Activated T-helper 1 cell treated with anti-CD3 and anti-CD28 coated beads, Interleukin-2, amount 50 U/mL, for 16 hours (primary cell): Measurements from ENCODE around the gene ADAMTS20.

Experiments used
- DNase-seq, 2 donors: peaks; one replicate each; pipeline ENCODE4 v3.0.0-alpha.2; 2020; ENCODE audit warnings: low read depth in 1 of 2, low spot score in 1 of 2

The ADAMTS20 gene

DNA sequence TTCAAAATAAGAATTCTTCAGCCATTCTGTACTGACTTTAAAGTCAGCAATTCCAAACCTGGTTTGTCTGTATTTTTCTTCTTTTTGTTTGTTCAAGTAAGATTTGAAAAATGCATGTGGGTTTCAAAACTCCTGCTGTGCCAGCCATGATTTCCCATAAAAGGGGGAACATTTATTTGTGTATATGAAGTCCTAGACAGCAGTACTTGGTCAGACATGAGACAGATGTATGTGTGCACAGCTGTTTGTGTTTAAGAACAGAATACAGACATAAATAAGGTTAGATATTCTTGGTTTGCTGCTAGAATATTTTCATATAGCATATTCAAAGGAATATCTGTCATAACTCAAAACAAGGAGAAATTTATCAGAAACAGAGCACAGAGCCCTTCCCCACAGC, 236.0 kb downstream of the ADAMTS20 start:
- DNase-seq, result no peak

DNA sequence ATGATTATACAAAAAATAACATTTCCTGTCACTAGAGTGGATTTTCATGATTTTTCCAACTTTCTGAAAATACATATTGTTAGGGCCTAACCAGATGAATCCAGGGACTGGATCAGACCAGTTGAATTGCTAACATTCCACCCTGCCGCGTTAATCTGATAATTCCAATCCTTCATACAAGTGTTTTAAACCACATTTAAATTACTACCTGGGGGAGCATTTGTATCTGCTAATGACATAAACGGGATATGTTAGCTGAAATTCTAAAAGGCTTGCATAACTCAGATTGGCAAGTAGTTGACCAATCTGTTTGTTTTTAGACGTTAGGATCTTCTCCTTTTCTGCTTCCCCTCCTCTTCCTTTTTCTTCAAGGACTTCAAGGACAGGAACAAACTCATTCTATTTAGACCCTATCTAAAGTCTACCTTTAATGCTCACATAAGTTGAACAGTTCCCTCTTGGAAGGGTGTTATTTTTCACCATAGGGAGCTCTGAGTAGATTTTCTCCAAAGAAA, 239.0 kb downstream of the ADAMTS20 start:
- no peak for DNase-seq

DNA sequence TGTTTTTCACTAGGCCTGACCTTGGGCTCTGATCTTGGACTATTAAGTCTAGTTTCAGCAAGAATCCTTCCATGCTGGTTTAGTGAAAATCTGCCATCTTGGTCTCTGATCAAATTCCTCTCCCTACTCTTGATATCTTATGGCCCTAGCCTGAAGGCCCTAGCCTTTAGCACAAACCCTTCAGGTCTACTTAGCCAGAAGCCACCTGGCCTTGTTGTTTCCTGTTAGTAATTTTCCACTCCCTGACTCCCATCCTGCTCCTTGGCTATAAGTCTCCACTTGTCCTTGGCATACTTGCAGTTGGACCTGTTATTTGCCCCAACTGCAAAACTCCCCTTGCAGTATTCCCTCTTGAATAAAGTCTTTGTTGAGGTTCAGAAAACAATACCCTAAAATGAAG, 241.4 kb downstream of the ADAMTS20 start:
- DNase-seq, result no peak

DNA sequence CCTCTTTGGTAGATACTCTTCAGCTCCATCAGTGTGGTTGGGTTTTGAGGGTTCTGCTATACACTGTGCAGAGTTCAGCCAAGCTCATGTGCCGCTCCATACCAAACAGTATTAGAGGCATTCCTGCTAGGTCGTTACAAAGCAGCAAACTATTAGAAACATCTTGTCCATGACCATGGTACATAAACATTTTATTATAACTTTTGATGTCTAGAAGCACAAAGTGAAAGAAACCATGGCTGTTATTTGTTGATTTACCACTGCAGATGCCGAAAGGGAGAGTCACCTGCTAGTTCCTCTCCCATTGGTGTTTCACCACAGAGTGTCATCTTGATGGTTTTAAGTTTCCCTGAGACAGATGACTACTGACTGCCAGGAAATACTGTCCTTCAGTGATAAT, 242.0 kb downstream of the ADAMTS20 start:
- DNase-seq, result no peak

DNA sequence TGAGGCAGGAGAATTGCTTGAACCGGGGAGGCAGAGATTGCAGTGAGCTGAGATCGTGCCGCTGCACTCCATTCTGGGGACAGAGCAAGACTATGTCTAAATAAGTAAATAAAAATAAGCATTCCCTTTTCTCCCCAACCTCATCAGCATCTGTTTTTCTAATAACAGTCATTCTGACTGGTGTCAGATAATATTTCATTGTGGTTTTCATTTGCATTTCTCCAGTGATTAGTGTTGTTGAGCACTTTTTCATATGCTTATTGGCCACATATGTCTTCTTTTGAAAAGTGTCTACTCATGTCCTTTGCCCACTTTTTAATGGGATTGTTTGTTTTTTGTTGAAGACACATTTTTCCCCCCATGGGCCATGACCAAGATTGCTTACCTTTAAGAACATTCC, 243.2 kb downstream of the ADAMTS20 start:
- DNase-seq, result no peak

DNA sequence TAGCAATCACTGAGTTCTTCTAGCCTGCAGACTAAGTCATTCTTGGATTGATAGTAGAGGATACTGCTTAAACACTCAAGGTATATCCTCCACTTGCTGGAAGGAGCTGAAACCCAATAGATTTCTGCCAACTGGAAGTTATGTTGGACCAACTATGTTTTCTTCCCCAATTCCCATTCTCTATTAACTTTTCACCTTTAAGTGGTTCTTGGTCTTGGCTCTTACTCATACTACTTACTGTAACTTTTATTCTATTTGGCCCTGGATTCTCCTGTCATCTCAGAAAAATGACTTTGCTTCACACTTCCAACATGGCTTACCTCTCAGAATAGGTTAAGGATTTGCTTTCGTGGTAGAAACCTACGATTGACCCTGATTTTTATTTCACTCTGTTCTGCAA, 244.9 kb downstream of the ADAMTS20 start:
- DNase-seq, result no peak

DNA sequence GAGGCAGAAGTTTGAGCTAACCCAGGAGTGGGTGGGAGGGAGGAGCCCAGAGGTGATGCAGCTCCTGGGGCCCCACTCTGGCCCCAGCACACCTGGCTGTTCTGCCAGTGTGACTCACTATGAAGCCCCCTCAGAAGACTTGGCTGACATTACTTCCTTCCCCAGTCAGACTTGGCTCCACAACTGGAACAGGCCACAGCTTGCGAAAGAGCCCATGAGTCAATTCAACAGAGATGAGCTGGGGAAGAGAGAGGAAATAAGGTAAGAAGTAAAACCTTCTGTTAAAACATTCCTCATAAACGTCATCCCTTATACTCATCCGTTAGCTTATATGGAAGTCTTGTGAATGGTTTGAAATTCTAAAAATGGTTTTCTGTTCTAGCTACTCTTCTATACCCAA, 245.9 kb downstream of the ADAMTS20 start:
- DNase-seq, result no peak

DNA sequence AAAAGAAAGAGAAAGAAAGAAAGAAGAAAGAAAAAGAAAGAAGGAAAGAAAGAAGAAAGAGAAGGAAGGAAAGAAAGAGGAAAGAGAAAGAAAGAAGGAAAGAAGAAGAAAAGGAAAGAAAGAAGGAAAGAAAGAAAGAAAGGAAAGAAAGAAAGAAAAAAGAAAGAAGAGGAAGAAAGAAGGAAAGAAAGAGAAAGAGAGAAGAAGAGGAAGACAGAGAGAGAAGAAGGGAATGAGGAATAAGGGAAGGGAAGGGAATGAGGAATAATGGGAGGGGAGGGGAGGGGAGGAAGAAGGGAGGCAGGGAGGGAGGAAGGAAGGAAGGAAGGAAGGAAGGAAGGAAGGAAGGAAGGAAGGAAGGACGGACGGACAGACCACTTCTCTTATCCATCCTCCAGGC, 246.9 kb downstream of the ADAMTS20 start:
- DNase-seq, result no peak
